Natural killer cell (primary cell): Measurements from ENCODE around the gene ZNF8. TPM values are rescaled to one million over a fixed set of nuclear protein-coding genes. Genes with fewer than 3 reads are reported as not detected.

Experiments
- ATAC-seq, 3 donors: fragments of 150-1000 bp in 2 of 3; fragments of 200-7000 bp in 1 of 3; cut with Tn5 transposase; 1 replicate in 1 of 3; 2 replicates in 2 of 3; pipeline ENCODE4 v1.10.0; 2021; ENCODE audit warnings: mild to moderate bottlenecking in 2 of 3, moderate library complexity in 2 of 3
- DNase-seq, 2 donors: peaks; one replicate each; pipeline versions ENCODE4 v3.0.0 to v3.0.0-alpha.2; 2013 to 2021; ENCODE audit warnings: mixed read lengths in 1 of 2
- H3K27ac ChIP-seq: one replicate; pipeline ENCODE4 v1.5.1; 2013; ENCODE audit warnings: mild to moderate bottlenecking, low read length
- H3K27me3 ChIP-seq: one replicate; pipeline ENCODE4 v1.6.1; 2013; ENCODE audit warnings: low read length; ENCODE audit not compliant: control insufficient read depth, insufficient read depth
- H3K36me3 ChIP-seq: one replicate; pipeline ENCODE4 v1.6.1; 2013; ENCODE audit warnings: low read length; ENCODE audit not compliant: control insufficient read depth, insufficient read depth
- H3K4me1 ChIP-seq: one replicate; pipeline ENCODE4 v1.6.1; 2013; ENCODE audit warnings: low read length; ENCODE audit not compliant: control insufficient read depth, insufficient read depth
- H3K4me3 ChIP-seq: one replicate; pipeline ENCODE4 v1.5.1; 2013; ENCODE audit warnings: low read length
- H3K9me3 ChIP-seq: one replicate; pipeline ENCODE4 v1.6.1; 2013; ENCODE audit warnings: low read length; ENCODE audit not compliant: control insufficient read depth, insufficient read depth
- H3K27ac Mint-ChIP-seq, 2 donors: one replicate each; pipeline ENCODE4 v1.8.0; 2022; ENCODE audit warnings: mild to moderate bottlenecking in 2 of 2, mixed read lengths in 2 of 2, moderate library complexity in 1 of 2
- H3K27me3 Mint-ChIP-seq, 2 donors: one replicate each; pipeline ENCODE4 v1.8.0; 2022; ENCODE audit warnings: low read depth in 2 of 2, mixed read lengths in 2 of 2
- H3K36me3 Mint-ChIP-seq: one replicate; pipeline ENCODE4 v1.8.0; 2022; ENCODE audit warnings: mixed read lengths
- H3K4me1 Mint-ChIP-seq, 2 donors: one replicate each; pipeline ENCODE4 v1.8.0; 2022; ENCODE audit warnings: mixed read lengths in 2 of 2
- H3K4me3 Mint-ChIP-seq: one replicate; pipeline ENCODE4 v1.8.0; 2022; ENCODE audit warnings: mild to moderate bottlenecking, moderate library complexity, mixed read lengths
- H3K9me3 Mint-ChIP-seq, 2 donors: one replicate each; pipeline ENCODE4 v1.8.0; 2022; ENCODE audit warnings: mixed read lengths in 2 of 2
- WGBS: methylation state at CpG from one replicate; pipeline ENCODE4 v1.1.7; 2013; ENCODE audit warnings: missing lambda C conversion rate; ENCODE audit not compliant: insufficient coverage; 5-methylcytosine and 5-hydroxymethylcytosine counted together
- intact Hi-C: fragments of 100-400 bp; cut with micrococcal nuclease; formaldehyde crosslinking; loops from one replicate; pipeline ENCODE4 v1.14.2; 2022
- total RNA-seq, 4 donors: library from RNA; stranded (reverse); fragments of 120-200 nt in 1 of 4; gene quantifications; one replicate each; pipeline versions ENCODE4 v1.2.3 to v1.2.4, GENCODE V29; 2013 to 2022
- TF ChIP-seq, protein P1 (sequence below): fragments of 200-600 bp; IDR thresholded peaks from one replicate; pipeline ENCODE4 v1.8.0; 2022; ENCODE audit warnings: antibody characterized with exemption

The ZNF8 gene
- total RNA-seq, 3 donors from 2014 or later (not counting 1 experiment from before 2014, with no cell fraction given): 6.4 to 8.7 (median 7.7) TPM

DNA sequence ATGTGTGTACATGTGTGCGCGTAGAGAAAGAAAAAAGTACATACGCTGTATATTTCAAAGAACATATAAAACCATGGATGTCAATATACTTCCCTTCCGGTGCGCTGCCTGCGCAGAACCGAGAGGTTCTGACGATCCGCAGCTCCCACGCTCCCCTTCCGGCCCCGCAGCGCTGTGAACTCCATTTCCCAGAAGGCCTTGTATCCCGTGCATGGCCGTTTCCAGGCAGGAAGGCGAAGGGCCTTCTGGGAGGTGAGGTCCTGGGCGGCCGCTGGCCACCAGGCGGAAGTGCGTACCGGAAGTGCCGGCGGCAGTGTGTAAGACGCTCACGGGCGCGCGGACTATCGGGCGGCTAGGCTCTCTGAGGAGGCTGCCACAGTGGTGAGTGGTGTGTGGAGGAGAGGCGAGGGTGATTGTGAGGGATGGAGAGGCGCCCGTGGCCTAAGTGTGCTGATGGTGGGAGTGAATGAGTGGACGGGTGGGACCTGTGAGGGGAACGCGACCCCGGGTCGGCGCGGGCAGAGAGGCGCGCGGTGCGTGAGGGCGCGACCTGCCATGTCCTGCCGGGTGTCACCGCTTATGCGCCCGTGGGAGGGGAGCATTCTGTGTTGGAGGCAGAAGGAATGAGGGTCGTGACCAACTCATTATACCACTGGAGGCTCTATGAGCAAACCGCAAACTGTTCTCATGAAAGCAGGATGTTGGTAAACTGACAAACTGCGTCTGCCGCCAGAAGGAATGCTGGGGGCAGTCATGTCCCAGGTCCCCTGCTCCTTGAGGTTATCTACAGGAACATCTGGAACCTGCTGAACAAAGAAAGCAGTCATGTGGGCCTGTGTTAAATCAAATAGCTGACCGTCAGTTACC is 26.5 kb downstream of the ZNF8 start, which contains the start of gene ERVK3-1:
TSS of gene ERVK3-1 (plus strand) at position 313 of the 867 bp plus-strand sequence. CDS start 6,792 bp downstream, outside the sequence.
- Histone ChIP-seq H3K4me3 (peak within 1 kb of the TSS; percentile 60), H3K27me3 (no peaks in the 10 kb centered on the region), H3K4me1 (peaks cover 10% of the 10 kb centered on the region), H3K9me3 (peaks cover 5% of the 10 kb centered on the region), H3K27ac (peak within 1 kb of the TSS; percentile 84), H3K36me3 (peaks cover 33% of the 10 kb centered on the region)
- Mint-ChIP-seq H3K27ac (peak within 1 kb of the TSS; percentile 99), H3K4me1 (peaks cover 40 to 55% of the 10 kb centered on the region in 2 donors), H3K9me3 (no peaks in the 10 kb centered on the region), H3K36me3 (no peaks in the 10 kb centered on the region), H3K4me3 (peak within 1 kb of the TSS; percentile 98), H3K27me3 (no peaks in the 10 kb centered on the region)
- TF ChIP-seq, protein P1, sequence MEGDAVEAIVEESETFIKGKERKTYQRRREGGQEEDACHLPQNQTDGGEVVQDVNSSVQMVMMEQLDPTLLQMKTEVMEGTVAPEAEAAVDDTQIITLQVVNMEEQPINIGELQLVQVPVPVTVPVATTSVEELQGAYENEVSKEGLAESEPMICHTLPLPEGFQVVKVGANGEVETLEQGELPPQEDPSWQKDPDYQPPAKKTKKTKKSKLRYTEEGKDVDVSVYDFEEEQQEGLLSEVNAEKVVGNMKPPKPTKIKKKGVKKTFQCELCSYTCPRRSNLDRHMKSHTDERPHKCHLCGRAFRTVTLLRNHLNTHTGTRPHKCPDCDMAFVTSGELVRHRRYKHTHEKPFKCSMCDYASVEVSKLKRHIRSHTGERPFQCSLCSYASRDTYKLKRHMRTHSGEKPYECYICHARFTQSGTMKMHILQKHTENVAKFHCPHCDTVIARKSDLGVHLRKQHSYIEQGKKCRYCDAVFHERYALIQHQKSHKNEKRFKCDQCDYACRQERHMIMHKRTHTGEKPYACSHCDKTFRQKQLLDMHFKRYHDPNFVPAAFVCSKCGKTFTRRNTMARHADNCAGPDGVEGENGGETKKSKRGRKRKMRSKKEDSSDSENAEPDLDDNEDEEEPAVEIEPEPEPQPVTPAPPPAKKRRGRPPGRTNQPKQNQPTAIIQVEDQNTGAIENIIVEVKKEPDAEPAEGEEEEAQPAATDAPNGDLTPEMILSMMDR: no peak
- WGBS: 2% methylated on average over 54 of the region's 55 CpGs
- DNase-seq (peak; percentile 86 to 98), ATAC-seq (peak; percentile 94 to 99 (median 95))
- intact Hi-C loops: loop anchor here (1.0 to 2.0 kb wide), 5 partner anchors 22 to 122 kb away; partner anchors contain the start of genes ZNF274, ZNF497, ZNF8 and ZNF837

DNA sequence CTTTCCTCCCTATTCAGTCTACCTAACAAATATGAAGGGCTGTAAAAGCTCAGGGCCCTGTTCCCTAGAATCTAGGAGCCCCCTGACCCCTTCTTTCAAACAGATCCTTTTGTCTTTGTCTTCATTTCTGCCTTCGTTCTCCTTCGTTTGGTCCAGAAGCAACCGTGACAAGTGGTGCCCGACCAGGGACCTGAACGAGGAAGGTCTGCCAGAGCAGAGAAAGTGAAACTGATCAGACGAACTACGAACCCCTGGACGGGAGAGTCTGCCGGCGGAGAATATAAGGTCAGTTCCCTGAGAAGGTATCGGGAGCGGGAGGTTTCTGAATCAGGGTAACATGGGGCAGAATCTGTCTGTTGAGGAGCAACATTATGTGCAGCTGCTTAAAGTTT is 27.2 kb downstream of the ZNF8 start:
- DNase-seq (peak in 1 of 2 donors; percentile 43), ATAC-seq (no peak)
- Mint-ChIP-seq H3K9me3 (no peaks in the 10 kb centered on the region), H3K27ac (peak overlapping the region; percentile 99), H3K4me3 (peak overlapping the region; percentile 98), H3K27me3 (no peaks in the 10 kb centered on the region), H3K4me1 (peaks cover 40 to 52% of the 10 kb centered on the region in 2 donors), H3K36me3 (no peaks in the 10 kb centered on the region)
- intact Hi-C loops: loop anchor here (1.0 to 2.0 kb wide), 5 partner anchors 21 to 123 kb away; partner anchors contain the start of genes ZNF274, ZNF497, ZNF8 and ZNF837
- H3K9me3 ChIP-seq: peaks cover under 1% of the 10 kb centered on the region
- 78% methylated on average over 12 of the region's 12 CpGs for WGBS
- peaks cover 29% of the 10 kb centered on the region for H3K36me3 ChIP-seq
- H3K4me1 ChIP-seq: peaks cover 10% of the 10 kb centered on the region
- H3K27ac ChIP-seq: peak overlapping the region; percentile 84
- TF ChIP-seq, protein P1: no peak
- H3K4me3 ChIP-seq: peak overlapping the region; percentile 60
- H3K27me3 ChIP-seq: no peaks in the 10 kb centered on the region

DNA sequence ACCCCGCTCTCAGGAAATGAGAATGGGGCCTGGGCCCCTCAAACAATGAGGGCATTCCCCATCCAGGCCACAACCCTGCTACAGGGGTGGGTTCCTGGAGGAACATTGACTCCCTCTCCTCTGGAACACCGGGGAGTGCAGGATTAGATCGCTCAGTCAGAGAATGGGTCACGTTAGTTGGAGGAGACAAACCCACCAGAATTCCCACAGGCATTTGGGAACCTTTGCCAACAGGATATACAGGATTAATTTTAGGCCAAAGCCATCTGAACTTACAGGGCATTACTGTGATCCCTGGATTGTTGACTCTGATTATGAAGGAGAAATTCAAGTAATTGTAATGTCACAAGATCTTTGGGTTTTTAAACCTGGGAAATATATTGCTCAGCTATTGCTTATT is 29.0 kb downstream of the ZNF8 start:
- intact Hi-C loops: no loop called here
- Mint-ChIP-seq H3K4me1 (peaks cover 44 to 55% of the 10 kb centered on the region in 2 donors), H3K9me3 (no peaks in the 10 kb centered on the region), H3K36me3 (peaks cover 12% of the 10 kb centered on the region), H3K27me3 (no peaks in the 10 kb centered on the region), H3K27ac (peak overlapping the region in 1 of 2 donors; percentile 18), H3K4me3 (no peak overlapping the region)
- DNase-seq (no peak), ATAC-seq (no peak)
- WGBS: 99% methylated on average over 4 of the region's 4 CpGs
- TF ChIP-seq, protein P1: no peak
- H3K36me3 ChIP-seq: peaks cover 46% of the 10 kb centered on the region
- H3K4me3 ChIP-seq: no peak overlapping the region
- H3K27me3 ChIP-seq: no peaks in the 10 kb centered on the region
- no peak overlapping the region for H3K27ac ChIP-seq
- no peaks in the 10 kb centered on the region for H3K9me3 ChIP-seq
- peaks cover 10% of the 10 kb centered on the region for H3K4me1 ChIP-seq
